SU-DHL-6 (cell line): ENCODE results near the gene PPP2R3C.

ENCODE experiments used
- EZH2phosphoT487 ChIP-seq: fragments of 200-600 bp; sonication (generic), shearing (Covaris generic); conservative IDR thresholded peaks from 2 replicates; pipeline ENCODE4 v1.6.1; 2018; ENCODE audit warnings: mild to moderate bottlenecking, antibody characterized with exemption, low read length, moderate library complexity, mixed read lengths
- TF ChIP-seq, protein P1 (sequence below): fragments of 200-600 bp; sonication (generic); IDR thresholded peaks from one replicate; pipeline ENCODE4 v1.5.1; 2017; ENCODE audit warnings: antibody characterized with exemption, mild to moderate bottlenecking, low read length, moderate library complexity; ENCODE audit not compliant: insufficient read depth, poor library complexity, severe bottlenecking

DNA sequence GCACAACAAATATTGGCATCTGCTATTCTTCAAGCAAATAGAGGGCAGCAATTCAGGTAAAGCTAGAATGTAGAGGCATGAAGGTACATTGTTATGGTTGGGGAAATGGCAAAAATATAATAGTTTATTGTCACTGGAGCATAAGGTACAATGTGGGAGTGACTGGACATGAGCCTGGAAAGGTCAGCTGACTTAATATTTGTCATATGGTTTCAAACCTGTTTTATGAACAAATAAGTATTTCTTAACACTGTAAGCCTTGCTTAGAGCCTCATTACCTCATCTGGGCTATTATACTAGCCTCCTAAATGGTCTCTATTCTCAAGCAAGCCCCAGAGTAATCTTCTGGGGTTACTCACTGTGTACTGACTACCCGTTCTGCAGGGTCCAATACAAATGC, 42.0 kb downstream of the PPP2R3C start:
- TF ChIP-seq, protein P1, sequence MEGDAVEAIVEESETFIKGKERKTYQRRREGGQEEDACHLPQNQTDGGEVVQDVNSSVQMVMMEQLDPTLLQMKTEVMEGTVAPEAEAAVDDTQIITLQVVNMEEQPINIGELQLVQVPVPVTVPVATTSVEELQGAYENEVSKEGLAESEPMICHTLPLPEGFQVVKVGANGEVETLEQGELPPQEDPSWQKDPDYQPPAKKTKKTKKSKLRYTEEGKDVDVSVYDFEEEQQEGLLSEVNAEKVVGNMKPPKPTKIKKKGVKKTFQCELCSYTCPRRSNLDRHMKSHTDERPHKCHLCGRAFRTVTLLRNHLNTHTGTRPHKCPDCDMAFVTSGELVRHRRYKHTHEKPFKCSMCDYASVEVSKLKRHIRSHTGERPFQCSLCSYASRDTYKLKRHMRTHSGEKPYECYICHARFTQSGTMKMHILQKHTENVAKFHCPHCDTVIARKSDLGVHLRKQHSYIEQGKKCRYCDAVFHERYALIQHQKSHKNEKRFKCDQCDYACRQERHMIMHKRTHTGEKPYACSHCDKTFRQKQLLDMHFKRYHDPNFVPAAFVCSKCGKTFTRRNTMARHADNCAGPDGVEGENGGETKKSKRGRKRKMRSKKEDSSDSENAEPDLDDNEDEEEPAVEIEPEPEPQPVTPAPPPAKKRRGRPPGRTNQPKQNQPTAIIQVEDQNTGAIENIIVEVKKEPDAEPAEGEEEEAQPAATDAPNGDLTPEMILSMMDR = no peak
- TF ChIP-seq EZH2phosphoT487 = no peak
